GM21423 (cell line): ENCODE data around the gene GRWD1.
"Not testable (repeated sequence)": the region's sequence is repeated elsewhere in the genome, so short reads cannot be mapped to it uniquely, and the experiment has no call there.

Source experiments
- ATAC-seq: cut with Tn5 transposase; IDR thresholded peaks from one replicate; pipeline ENCODE4 v1.9.1; 2021; ENCODE audit warnings: mild to moderate bottlenecking, moderate library complexity; ENCODE audit not compliant: unreplicated experiment

Gene GRWD1

DNA sequence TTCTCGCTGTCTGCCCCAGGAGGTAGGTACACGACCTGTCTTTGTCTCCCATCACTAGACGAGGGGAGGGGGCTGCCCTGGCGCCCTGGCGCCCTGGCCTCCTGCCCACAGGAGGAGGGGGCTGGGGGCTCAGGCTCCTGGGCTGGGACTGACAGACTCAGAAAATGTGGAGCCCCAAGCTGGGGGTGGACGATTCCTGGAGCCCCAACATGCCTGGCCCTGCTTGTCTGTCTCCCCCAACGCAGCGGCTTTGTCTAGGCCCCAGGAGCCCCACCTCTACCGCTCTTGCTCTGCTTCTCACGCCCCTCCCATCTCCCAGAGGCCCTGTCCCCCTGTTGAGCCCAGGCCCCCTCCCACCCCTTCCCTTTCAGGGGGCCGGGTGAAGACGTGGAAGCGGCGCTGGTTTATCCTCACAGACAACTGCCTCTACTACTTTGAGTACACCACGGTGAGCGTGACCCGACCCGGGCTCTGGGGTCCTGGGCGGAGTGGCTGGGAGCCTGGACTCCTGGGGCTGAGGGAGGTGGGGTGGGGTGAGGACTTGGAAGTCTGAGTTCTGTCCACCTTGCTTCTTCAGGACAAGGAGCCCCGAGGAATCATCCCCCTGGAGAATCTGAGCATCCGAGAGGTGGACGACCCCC is 32.0 kb downstream of the GRWD1 start:
- no peak for ATAC-seq

DNA sequence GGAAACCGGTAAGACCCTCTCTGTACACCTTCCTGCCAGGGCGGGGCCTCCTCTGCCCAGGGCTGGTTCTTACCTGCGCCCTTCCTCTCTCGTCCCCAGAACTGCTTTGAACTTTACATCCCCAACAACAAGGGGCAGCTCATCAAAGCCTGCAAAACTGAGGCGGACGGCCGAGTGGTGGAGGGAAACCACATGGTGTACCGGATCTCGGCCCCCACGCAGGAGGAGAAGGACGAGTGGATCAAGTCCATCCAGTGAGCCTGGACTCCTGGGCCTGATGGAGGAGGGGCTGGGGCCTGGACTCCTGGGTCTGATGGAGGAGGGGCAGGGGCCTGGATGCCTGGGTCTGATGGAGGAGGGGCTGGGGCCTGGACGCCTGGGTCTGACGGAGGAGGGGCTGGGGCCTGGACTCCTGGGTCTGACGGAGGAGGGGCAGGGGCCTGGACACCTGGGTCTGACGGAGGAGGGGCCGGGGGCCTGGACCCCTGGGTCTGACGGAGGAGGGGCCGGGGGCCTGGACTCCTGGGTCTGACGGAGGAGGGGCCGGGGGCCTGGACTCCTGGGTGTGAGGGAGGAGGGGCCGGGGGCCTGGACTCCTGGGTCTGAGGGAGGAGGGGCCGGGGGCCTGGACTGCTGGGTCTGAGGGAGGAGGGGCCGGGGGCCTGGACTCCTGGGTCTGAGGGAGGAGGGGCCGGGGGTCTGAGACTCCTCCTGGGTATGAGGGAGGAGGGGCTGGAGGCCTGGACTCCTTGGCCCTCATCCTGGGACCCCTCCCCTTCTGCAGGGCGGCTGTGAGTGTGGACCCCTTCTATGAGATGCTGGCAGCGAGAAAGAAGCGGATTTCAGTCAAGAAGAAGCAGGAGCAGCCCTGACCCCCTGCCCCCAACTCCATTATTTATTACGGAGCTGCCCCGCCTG is 32.8 kb downstream of the GRWD1 start:
- no peak for ATAC-seq

DNA sequence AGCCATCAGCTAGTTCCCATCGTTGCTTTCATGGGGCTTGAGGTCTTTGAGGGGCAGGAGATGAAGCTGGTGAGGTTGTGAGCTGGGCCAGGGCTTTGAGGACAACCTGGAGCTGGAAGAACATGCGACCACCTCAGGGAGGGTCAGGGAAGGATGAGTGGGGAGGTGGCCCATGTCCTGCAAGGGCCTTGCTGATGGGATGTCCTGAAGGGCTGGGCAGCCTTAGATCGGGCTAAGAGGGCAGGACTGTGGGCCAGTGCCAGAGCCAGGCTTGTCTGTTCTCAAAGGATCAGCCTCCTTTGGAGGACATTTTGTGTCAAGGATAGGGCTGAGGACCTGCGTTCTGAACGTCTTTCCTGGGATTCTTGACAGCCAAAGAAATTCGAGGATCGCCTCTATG is 33.9 kb downstream of the GRWD1 start:
- ATAC-seq = no peak

DNA sequence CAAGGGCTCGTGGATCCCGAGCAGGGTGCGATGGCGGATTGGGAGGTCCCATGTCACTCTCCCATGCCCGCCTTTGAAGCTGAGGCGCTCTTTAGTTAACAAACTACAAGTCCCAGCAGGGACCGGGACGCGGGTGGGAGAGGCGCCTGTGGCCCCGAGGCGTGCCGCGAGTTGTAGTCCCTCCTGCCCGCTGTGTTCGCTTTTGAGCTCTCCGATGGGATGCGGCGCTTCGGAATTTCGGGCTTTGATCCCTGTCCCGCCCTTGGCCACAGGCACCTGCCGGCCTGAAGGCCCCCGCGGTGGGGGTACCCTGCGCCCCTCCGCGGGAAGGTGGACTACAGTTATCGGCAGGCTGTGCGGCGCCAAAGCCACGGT is 34.4 kb downstream of the GRWD1 start:
- no peak for ATAC-seq

DNA sequence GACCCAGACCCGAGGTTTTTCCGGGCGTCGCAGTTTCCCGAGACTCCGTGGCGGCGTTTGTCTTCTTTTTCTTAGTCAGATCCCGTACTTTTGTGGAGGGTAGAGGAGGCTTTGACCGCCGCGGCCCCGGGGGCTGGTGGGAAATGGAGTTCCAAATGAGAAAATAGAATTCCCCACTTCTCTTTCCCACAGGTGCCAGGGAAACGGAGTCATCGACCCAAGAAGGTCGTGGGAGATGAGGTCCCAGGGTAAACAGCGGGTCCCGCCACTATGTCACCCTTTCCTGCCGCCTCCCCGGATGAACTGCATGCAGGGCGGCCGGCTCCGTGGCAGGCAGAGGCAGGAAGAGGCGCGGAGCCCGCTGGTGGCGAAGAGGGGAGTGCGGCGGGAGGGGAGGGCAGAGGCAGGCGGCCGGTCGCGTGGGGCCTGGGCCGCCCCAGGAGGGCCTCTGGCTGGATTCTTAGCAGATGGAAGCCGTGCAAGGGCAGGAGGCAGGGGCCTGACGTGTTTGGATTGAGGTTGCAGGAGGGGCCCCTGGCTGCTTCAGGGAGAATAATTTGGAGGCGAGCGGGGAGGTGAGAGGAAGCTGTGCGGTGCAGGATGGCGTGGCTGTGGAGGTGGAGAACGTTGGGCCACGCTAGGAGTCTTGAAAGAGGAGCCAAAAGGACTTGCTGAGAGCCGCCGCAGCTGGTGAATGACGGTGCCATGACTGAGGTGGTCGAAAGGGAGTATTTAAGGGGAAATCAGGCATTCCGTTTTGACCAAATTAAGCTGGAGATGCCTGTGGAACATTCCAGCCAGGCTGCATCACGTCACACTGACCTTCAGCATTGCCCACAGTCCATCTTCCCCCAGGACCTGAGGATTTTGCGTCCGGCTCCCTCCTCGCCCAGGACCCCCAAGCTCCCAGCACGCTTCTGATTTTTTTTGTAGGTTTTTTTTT is 35.0 kb downstream of the GRWD1 start:
- ATAC-seq = no peak

DNA sequence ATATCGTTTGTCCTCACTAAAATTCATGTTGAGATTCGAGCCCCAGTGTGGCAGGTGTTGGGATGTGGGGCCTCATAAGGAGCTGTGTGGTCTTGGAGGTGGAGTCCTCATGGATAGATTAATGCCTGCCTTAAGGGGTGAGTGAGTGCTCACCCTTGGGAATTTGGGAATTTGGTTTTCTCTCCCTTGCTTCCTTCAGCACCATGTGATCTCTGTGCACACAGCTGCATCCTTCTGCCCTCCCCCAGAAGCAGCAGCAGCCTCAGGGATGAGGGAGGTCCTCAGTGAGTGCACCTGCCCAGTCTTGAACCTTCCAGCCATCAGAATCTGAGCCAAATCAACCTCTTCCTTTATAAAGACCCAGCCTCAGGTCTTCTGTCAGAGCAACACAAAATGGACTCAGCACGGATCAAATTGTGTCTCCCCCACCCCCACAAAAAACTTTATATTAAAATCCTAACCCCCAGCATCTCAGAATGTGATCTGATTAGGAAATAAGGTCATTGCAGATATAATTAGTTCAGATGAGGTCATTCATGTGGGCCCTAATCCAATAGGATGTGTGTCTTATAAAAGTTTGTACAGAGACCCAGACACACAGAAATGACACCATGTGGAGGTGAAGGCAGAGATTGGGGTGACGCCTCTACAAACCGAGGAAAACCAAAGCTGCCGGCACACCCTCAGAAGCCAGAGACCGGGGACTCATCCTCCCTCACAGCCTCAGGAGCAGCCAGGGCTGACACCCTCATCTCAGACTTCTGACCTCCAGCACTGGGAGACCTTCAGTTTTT is 36.3 kb downstream of the GRWD1 start:
- ATAC-seq = no peak

DNA sequence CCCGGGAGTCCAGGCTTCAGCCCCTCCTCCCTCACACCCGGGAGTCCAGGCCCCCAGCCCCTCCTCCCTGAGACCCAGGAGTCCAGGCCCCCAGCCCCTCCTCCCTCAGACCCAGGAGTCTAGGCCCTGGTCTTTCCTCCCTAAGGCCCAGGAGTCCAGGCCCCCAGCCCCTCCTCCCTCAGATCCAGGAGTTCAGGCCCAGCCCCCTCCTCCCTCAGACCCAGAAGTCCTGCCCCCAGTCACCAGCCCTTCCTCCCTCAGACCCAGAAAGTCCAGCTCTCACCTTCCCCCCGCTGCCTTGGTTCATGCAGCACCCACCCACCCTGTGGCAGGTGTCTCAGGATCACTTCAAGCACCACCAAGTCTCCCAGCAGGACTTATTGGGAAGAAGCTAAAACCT is 37.5 kb downstream of the GRWD1 start:
- no peak for ATAC-seq

DNA sequence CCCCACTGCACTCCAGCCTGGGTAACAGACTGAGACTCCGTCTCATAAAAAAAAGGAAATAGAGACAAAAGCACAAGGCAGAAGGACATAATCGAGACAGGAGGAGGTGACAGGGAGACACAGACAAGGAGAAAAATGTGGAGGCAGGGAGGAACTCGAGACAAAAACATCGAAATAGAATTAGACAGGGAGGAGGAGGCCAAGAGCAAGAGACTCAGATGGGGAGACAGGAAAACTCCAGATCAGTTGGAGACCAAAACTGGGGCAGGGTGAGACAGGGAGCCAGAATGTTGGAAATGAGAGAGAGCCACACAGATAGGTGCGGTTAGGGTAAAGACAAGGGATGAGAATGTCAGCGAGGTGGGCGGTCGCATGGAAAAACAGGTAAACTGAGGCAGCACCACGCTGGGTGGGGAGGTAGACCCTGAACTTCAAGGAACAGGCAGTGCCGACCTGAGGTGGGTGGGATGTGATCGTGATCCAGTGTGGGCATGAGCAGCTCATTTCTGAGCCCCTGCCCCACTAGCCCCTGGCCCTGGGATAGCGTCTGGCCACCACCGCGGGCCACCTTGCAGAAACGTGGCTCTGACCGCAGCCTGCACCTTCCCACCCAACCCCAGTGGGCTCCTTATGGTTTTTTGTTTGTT is 38.6 kb downstream of the GRWD1 start:
- ATAC-seq = no peak

DNA sequence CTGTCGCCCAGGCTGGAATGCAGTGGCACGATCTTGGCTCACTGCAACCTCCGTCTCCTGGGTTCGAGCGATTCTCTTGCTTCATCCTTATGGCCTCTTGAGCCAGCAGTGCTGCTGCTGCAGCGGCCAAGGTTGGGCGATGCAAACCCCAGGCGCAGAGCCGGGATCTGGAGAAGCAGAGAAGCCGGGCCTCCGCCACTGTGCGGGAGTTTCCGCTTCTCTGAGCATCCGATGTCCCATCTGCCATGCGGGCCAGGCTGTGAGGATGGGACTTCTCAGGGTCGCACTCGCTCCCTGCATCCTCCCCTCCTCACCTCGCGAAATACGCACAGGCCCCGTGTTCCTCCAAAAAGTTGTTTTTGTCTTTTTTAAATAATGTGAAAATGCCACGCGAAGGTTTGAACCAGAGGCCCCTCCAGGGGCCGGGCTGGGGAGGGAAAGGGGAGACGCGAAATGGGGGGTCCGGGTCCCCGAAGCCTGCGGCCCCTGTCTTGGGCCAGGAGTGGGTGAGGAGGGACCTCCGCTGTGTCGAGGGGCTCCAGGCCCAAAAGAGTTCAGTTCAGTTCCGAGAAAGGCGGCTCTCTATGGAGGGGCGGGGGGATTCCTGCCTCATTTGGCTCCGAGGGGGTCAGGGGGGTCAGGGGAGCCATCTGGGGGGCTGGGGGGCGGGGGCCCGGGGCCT is 39.3 kb downstream of the GRWD1 start:
- ATAC-seq = no peak

DNA sequence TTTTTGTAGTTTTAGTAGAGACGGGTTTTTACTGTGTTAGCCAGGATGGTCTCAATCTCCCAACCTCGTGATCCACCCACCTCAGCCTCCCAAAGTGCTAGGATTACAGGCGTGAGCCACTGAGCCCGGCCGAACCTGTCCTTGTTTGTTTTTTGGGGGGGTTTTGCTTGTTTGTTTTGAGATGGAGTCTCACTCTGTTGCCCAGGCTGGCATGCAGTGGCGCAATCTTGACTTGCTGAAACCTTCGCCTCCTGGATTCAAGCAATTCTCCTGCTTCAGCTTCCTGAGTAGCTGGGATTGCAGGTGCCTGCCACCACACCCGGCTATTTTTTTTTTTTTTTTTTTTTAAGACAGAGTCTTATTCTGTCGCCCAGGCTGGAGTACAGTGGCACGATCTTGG is 40.9 kb downstream of the GRWD1 start:
- not testable (repeated sequence) for ATAC-seq

DNA sequence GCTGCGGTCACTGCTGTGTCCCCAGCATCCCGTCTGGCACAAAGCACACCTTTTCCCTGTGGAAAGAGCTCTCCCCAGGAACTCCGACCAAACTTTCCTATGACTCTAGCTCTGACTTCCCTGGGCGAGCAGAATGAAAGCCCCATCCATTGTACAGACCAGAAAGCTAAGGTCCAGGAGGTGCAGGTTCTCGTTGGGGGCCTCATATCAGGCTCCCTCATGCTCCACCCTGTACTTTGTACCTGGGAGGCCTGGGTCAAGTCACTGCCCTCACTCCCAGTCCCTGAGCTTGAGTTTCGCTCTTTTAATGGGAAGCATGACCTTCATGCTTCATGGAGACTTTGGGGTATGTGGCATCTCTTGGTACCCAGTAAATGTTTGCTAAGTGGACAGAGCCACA is 41.8 kb downstream of the GRWD1 start:
- ATAC-seq = no peak

DNA sequence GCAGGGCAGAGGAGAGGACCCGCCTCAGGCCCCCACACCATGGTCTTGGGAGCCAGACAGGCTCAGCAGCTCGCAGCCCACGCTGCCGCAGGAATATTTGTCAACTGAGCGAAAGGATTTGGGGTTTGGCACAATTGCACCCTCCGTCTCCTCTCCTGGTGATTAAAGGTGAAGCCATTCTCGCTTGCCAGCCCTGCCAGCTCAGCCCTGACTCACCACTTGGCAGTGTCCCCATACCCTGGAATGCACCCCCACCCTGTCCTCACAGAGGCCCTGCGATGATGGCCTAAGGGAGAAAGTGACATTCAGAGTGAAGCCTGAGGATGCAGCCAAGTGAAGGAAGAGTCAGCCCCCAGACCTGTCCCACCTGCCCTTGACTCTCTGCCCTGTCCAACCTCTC is 42.2 kb downstream of the GRWD1 start:
- no peak for ATAC-seq

DNA sequence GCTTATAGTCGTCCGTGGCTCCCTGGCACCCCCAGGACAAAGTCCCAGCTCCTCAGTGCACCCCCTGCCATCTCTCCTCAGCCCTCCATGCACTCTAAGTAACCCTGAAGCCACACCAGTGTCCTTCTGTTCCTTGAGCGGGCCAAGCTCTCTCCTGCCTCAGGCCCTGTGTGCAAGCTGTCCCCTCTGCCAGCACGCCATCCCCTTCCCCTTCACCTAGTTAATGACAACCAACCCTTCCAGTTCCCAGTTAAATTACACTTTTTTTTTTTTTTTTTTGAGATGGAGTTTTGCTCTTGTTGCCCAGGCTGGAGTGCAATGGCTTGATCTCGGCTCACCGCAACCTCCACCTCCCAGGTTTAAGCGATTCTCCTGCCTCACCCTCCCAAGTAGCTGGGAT is 42.7 kb downstream of the GRWD1 start:
- ATAC-seq = not testable (repeated sequence)

DNA sequence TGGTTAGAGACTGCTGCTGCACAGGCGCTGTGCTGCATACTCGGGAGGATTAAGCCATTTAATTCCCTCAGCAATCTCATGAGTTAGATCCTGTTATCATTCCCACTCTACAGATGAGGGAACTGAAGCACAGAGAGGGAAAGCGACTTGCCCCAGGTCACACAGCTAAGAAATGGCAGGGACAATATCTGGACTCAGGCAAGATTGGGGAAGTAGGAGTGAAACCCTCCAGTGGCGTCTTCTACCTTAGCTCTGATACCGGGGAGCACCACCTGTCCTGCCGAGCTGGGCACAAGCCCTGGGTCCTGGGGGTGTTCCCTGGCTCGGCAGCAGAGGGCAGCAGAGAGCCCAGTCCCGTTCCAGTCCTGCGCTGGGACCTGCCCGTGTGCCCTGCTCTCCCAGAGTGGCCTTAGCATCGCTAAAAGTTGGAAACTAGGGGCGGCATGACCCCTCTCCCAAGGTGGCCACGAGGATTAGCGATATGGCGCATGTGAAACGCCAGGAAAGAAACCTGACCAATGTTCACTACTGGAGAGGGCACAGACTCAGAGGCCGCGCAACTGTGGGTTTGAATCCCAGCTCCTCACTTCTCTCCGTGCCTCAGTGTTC is 43.9 kb downstream of the GRWD1 start:
- ATAC-seq = no peak

DNA sequence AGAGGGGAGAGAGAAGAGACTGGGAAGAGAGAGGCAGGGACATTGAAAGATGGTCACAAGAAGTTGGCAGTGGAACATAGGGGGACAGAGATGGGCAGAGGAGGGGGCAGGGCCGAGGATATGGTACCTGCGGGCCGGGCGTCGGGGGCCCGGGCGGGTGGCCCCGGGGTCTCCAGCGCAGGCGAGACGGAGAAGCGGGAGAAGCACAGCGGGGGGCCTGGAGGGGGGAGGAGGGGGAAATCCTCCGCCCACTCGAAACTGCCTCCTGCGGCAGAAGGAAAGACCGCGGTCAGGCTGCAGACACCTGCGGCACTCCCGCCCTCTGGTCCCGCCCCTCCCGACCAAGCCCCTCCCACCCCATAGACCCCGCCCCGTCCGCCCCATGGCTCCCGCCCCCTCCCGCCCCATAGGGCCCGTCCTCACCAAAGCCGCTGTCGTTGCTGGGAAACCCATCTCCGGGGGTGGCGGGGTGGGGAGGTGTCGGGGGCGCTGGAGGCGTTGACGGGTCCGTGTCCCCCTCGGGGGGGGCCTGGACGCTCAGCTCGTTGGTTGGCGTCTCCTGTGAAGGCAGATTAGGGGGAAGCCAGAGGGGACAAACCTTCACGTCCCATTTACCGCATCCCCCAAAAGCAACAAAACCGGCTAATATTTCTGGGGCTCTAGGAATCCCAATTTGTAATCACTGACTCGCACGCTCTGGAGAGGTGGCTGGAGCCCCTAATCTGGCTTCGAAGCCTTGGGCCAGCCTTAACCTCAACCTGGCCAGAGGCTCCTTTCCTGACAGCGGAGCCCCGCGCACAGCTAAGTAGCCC is 45.4 kb downstream of the GRWD1 start:
- no peak for ATAC-seq

DNA sequence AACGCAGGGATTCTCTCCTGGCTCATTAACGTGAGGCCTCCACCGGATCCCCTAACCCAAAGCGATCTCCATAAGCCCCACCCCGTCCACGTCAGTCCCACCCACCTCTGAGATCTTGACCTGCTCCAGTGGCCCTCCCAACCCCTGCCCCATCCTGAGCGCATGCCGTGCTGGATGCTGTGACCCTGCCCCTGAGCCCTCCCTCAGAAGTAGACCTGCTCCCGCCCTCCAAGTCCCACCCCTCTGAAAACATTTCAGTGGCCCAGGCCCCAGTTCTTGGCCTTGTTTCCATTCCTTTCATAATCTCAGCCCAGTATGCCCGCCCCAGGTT is 46.0 kb downstream of the GRWD1 start:
- ATAC-seq = no peak

DNA sequence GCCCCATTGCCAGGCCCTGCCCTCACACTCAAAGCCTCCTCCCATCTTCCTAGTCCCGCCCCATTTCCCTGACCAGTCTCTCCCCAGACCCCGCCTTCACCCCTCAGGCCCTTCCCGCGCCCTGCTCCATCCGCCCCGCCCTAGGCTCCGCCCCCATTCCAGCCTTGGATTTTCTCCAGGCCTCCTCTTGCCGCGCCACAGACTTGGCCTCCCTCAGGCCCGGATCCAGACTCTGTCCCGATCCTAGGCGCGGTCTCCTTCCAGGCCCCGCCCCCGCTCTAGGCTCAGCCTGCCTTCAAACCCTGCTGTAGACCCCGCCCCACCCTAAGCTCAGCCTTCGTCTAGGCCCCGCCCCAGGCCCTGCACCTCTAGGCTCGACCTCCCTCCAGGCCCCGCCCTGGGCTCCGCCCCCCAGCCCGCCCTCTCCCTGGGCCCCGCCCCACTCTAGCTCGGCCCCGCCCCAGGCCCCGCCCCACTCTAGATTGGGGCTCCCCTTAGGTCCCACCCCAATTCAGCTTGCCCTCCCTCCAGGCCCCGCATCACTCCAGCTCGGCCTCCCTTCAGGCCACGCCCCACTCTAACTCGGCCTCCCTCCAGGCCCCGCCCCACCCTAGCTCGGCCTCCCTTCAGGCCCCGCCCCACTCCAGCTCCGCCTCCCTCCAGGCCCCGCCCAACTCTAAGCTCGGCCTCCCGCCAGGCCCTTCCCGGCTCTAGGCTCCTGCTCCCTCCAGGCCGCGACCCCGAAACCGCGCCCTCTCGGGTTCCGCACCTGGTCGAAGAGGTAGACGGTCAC is 47.3 kb downstream of the GRWD1 start:
- peak; percentile 45 for ATAC-seq
